ENCODE measurements around the gene CHAC1.
"Not testable (repeated sequence)": the region's sequence is repeated elsewhere in the genome, so short reads cannot be mapped to it uniquely, and the experiment has no call there.

The CHAC1 gene

DNA sequence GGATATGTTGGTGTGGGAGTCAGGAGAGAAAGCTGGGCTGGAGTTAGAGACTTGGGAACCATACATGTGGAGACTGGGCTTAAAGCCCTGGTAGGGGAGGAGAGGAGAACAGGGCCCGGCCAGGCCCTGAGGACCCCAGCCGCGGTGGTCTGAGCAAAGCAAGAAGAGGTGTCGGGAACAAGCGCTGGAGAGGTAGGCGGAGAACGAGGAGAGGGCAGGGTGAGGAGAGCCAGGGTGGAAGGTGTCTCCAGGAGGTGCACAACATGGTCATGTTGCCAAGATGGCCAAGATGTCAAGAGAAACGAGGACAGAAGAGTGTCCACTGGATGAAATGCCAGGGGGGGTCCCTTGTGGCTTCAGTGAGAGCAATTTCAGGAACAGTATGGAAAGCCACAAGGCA is 5.5 kb downstream of the CHAC1 start:
- DNase-seq = no peak

DNA sequence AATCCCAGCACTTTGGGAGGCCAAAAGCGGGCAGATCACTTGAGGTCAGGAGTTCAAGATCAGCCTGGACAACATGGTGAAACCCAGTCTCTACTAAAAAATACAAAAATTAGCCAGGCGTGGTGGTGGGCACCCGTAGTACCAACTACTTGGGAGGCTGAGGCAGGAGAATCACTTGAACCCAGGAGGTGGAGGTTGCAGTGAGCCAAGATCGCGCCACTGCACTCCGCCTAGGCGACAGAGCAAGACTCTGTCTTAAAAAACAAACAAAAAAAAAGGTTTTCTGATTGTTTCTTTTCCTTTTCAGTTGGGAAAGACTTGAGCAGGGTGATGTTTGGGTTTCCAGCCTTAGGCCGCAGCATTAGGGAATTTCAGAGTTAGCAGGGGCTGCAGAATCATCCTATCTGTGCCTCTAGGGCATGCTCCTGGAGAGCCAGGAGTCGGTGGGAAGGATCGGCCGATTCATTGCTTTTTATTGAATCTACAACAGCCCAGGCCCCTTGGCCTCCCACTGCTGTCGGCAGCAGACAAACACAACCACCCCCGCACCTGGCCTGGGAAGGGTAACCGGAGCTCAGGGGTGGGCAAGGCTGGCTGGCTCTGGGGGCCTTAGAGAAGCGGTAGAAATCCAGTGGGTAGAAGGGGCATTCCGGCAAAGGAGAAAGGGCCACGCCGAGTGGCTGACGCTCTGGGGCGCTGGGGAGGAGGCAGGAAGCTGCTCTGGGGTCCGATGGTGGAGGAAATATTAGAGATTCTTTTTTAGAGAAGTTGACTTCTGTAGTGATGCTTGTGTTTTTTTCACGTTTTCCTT is 6.3 kb downstream of the CHAC1 start:
- no peak for DNase-seq

DNA sequence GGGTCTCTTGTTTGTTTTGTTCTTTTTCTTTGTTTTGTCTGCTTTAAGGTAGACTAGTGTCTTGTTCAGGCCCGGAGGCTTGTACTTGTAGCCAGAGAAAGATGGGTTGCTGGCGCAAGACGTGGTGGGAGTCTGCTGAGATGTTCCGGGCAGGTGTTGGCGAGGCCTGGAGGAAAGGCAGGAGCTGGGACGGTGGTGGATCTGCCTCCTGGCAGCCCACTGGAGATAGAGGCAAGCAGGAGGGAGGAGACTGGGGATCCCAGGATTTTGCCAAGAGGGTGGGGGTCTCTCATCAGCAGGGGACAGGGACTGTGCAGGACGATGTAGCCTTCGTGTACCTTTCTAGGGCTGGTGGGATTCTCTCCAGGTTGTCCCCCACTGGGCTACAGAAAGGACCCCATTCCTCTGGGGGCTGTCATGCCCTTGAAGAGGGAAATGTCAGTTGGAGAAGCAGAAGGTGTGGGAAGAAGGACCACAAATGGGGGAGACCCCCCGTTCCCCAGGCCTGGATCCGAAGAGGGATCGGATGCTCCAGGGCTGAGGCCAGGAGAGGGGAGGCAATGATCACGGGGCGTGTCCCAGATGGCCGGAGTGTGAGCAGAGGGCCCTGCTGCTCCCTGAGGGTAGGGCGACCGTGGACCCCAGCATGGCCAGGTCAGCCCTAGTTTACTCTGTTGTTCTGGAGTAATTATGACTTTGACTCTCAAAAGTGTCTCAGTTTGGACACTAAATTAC is 7.0 kb downstream of the CHAC1 start:
- DNase-seq = no peak

DNA sequence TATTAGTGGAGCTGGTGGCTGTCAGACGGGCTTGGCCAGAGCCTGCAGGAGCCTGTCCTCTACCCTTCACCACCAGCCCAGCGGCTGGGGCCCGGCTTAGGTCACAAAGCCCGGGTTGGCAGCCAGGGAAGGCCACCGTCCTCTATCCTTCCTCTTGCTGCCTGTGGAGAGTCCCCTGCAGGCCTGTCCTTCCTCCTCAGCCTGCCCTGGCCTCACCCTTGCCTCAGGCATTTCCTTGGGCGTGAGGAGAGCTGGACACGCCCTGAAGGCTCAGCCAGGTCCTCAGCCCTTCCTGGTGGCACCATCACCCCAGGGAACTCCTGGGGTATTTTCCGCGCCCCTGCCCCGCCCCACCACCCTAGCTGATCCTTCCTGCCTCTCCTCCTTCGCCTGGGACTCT is 7.7 kb downstream of the CHAC1 start:
- DNase-seq = peak in 1 of 3 donors; percentile 37

DNA sequence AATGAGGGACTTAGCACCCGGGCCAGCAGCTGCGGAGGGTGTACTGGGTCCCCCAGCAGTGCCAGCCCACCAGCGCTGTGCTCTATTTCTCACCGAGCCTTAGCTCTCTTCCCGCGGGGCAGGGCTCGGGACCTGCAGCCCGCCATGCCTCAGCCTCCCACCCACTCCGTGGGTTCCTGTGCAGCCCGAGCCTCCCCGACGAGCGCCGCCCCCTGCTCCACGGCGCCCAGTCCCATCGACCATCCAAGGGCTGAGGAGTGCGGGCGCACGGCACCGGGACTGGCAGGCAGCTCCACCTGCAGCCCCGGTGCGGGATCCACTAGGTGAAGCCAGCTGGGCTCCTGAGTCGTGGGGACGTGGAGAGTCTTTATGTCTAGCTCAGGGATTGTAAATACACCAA is 8.5 kb downstream of the CHAC1 start:
- not testable (repeated sequence) for DNase-seq

DNA sequence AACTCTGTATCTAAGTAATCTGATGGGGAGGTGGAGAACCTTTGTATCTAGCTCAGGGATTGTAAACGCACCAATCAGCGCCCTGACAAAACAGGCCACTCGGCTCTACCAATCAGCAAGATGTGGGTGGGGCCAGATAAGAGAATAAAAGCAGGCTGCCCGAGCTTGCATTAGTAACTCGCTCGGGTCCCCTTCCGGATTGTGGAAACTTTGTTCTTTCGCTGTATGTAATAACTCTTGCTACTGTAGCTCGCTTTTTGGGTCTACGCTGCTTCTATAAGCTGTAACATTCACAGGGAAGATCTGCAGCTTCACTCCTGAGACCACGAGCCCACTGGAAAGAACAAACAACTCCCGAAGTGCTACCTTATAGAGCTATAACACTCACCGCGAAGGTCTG is 9.0 kb downstream of the CHAC1 start:
- not testable (repeated sequence) for DNase-seq

DNA sequence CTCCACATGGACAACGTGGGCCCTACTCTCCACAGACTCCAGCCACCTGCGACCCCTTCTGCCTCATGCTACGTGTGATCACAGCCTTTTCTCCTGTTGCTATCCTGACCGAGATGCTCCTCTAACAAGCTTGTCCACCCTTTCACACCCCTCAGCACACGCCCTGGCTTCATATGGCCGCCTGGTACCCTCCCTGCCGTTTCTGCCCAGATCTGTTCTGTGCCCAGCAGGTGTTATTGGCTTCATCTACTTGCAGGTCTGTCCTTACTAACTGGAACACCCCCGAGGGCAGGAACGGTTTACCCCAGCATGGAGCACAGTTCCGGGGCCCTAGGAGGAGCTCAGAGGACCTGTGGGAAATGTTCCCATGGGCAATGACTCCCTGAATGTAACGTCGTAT is 9.9 kb downstream of the CHAC1 start:
- DNase-seq = no peak

DNA sequence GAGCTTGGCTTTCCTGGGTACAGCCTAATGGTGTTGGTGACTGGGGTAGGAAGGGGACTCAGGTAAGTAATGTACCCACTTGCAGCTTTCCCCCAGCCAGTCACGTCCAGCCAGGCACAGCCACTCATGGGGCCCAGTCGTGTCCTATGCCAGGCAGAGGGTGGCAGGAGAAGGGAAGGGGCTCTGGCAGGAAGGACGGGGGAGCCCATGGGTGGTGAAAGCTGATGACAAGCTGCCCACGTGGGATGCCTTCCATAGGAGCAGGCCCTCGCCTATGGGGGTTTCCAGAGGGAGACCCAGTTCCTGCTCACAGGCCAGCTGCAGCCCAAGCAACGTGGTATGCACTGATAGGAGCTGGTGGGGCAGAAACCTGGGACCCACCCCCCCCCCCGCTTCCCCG is 10.7 kb downstream of the CHAC1 start:
- DNase-seq = no peak

DNA sequence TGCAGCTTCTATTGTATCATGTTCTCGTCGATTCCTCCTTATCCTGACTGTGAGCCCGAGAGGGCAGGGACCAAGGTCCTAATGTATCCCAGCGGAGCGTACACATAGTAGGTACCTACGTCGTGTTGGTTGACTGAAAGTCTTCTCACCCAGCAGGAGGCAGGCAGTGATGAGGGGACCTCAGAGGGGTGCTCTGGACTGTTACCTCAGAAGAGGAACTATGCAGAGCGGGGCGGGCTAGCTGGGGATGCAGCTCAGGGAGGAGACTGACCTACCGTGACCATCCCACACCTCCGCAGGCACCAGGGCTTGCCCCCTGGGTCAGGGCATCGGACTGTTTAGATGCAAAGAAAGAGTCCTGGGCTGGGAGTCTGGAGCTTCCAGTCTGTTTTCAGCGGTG is 11.4 kb downstream of the CHAC1 start:
- DNase-seq = no peak

DNA sequence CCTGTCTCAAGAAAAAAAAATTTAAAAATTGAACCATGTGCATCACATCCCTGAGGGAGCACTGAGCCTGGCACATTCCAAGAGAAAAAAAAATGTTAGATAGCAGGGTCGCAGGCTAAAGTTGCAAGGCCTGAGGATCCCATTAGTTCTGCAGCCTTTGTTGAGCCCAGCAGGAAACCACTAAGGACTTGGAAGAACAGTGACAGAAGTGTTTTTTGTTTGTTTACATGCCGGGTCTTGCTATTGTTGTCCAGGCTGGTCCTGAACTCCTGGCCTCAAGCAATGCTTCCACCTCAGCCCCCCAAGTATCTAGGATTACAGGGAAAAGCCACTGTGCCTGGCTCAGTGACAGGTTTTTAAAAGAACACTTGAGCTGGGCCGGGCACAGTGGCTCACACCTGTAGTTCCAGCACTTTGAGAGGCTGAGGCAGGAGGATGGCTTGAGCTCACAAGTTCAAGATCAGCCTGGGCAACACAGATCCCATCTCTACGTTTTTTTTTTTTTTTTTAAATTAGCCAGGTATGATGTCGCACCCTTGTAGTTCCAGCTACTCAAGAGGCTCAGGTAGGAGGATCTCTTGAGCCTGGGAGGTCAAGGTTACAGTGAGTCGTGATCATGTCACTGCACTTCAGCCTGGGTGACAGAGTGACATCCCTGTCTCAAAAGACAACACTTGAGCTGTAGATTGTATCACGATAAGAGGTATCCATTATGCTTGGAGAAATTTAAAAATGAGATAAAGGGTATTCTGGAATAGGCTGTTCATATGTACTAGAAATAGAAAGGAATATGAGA is 15.2 kb downstream of the CHAC1 start:
- no peak for DNase-seq

DNA sequence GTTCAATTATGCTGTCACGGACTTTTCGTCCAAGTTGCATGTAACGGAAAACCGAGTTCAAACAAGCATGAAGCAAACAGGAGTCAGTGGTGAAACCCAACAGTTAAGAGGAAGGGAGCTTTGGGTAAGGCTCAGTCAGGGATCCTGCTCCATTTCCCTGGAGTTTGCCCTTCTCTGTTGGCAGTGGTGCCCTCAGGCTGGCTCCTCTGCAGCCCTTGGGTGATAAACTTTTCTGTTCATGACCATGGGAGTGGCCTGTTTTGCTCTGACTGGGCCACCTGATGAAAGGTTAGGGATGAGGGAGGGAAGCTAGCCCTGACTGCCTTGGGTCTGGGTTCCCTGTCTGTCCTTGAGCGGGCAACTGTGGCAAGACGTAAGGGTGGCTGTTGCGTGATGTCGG is 16.1 kb downstream of the CHAC1 start:
- no peak for DNase-seq

DNA sequence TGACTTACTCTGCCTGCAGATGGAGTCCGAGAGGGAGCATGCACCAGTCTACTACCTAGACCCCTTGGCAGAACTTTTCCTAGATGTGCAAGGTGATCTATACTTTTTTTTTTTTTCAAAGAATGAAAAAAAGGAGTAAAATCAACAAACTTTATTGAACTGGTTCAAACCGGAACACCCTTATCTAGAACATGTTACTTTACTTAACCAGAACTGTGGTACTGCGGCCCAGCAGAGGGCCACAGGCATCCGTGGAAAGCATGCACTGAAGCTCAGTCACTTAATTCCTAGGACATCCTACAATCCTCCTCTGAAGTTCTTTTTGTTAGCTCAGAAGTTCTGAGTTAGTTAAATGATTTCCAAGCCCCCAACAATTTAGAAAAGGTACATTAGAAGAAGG is 21.6 kb downstream of the CHAC1 start:
- no peak for DNase-seq

DNA sequence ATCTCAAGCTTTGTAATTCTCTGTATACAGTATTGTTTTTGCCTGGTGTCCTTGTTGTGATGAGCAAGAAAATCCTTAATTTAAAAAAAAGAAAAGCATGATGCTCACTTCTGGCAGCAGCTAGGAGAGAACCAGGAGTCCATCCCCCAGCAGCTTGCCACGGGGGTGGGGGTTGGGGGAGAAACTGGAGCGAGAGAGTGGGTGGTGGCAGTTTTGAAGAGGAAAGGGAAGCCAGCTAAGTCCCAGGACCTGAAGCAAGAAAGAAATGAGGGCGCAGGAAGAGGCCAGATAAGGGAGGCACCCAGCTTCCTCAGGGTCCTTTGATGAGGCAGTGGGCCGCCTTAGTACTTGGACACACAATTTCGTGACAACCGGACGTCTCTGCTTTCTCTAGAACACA is 23.5 kb downstream of the CHAC1 start:
- DNase-seq = no peak

DNA sequence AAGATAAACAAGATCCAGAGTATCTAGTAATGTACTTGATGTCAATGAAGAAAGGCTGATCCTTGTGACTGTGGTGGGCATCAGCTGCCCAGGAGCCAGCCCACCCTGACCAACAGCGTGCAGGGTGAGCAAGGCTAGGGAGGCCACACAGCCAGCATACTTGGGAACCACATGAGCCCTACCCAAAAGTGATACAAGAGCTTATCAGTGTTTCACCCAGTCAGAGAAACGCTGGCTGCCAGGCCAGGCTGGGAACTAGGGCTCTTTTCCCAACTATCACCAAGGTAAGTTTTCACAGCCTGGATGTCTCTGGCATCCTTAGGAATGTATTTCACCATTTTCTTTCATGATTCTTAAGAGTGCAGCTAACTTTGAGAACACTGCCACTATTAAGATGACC is 24.9 kb downstream of the CHAC1 start:
- DNase-seq = no peak

DNA sequence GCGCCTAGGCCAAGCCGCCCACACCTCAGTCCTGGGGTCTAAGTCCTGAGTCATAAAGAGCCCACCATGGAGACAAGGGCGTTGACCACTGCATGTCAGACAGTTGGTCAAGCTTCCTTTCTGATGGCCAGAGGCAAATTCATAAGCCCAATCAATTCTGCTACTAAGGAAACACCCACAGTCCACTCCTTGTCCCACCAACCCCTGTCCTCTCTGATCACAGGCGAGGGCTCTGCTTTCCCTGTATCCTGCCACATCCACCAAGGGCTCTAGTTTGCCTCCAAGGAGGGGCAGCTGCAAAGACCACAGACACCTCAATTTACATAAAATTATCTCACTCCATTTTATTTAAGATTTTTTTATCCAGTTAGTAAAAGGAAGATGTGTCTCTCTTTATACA is 25.3 kb downstream of the CHAC1 start:
- no peak for DNase-seq

DNA sequence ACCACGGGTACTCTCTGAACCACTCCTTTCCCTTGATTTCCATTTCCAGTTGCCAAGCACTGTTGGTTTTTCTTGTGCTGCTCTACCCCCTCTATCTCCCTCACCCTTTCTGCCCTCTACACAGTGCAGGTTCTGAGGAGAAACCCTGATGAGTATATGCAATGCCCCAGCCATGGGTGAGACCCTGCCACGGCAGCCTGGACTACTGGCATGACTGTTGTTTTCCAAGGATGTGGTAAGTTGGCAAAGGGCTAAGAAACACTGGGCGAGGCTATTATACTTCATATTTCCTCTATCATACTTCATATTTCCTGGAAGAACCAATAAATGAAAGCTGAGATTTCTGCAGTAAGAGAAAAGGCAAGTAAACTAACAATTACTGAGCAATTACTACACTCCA is 27.9 kb downstream of the CHAC1 start:
- DNase-seq = no peak

DNA sequence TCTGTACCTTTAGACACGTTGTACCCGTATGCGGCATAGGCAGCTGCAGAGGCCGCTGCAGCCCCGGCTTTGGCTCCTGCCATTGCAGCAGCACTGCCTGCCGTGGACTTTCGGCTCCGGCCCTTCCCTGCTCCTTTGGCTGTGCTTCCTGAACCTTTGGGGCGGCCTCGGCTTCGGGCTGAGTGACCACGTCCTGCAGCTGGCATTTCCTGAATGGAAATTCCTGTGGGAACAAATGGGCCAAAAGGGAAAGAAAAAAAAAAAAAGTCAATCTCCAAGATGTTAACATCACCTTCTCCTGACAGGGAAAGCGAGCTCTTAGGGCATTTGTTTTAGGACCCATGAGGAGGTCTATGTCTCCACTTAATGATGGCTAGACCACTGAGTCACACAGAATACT is 29.6 kb downstream of the CHAC1 start:
- no peak for DNase-seq

DNA sequence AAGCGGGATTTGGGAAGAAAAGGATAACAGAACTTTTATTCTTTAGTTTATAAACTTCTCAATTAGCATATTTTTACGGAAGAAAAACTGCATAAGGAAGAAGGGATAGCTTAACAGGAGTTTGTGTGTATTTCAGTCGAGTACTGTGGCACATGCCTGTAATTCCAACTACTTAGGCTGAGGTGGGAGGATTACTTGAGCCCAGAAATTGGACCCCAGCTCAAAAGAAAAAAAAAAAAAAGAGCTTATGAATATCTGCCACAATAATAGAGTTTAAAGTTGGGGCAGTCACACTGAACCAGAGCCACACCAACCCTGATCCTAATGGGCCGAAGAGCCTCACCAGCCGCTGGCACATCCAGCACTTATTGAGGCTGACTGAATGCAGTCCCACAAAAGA is 31.1 kb downstream of the CHAC1 start:
- DNase-seq = no peak

DNA sequence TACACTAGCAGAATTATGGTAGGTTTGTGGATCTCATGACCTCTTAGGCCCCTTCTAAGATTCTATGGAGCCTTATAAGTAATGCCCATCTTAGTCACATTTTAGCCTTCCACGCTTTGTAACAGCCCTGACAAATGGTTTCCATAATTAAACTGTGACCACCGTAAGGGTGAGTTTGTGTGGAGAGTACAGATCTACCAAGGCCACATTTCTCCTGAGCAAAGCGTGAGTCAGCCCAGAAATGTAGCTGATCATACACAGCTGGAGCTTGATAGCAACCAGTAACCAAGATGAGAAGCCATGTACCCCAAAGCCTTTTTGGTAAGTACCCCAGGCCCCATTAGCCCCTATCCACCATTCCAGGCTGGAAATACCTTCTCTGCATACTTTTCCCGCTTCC is 31.7 kb downstream of the CHAC1 start:
- no peak for DNase-seq

DNA sequence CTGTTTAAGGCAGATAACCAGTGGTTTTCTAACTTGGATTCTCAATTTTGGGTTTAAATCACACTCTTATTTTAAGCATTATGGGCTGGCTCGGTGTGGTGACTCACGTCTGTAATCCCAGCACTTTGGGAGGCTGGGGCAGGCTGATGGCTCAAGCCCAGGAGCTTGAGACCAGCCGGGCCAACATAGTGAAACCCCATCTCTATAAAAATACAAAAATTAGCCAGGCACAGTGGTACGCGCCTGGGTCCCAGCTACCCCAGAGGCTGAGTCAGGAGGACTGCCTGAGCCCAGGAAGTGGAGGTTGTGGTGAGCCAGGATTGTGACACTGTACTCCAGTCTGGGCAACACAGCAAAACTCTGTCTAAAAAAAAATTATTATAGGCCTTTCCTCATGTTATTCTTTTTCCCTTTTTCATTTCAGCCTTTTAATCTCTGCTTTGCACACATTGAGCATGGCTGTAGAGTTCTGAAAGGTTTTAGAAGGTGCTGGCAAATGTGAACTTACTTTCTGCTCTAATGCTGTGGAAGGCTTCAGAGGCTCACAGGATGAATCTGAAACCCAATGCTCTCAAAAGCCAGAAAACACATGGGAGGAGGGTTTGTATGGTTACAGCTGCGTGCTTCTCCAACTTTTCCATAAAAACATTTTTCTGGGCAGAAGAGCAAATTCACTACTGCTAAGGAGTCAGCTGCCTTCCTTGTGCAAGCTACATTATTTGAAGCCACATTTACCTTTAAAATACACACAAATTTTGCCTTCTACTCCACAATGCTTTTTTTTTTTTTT is 32.5 kb downstream of the CHAC1 start:
- DNase-seq = no peak

DNA sequence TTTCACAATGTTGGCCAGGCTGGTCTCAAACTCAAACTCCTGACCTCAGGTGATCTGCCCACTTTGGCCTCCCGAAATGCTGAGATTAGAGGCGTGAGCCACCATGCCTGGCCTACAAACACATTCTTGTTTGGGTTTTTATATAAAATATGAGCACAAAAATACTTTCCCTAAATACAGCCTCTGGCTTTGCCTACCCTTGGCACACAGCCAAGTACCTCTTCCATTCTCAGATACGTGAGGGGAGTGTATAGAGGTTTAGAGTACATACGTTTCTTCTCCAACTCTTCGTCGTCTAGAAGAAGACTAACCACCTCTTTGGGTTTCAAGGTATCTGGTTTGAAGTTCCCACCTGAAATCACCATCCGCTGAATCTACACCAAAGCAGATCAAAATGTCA is 33.5 kb downstream of the CHAC1 start:
- no peak for DNase-seq

DNA sequence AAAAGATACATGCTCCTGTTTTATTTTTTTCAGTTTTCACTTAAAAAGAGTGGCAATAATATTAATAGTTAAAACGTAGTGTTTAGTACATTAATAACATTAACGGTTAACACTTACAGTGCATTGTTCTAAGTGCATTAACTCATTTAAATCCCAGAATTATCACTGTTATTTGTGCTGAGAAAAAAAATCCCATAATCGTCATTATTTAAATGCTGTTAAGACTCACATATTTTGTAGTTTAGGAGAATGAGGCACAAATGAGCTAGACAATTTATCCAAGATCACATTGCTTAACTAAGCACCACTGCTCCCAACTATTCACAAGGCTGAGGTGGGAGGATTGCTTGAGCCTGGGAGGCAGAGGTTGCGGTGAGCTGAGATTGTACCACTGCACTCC is 34.9 kb downstream of the CHAC1 start:
- DNase-seq = no peak

DNA sequence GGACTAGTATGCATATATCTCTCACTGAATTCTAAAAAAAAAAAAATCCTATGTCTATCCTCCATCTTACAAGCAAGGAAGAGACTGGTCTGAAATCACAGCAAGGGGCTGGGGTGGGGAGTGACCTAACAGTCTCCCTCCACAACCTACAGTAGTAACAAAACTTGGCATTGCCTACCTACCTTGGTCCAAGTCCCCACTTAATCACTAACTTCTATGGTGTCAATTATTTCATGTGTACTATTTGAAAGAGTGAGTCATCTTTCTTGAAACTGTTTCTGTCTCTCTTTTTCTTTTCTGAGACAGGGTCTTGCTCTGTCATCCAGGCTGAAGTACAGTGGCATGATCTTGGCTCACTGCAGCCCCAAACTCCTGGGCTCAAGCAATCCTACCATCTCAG is 36.8 kb downstream of the CHAC1 start:
- DNase-seq = no peak

Measured in suppressor macrophage treated with lipopolysaccharide for 1 hour (primary cell).